ENCODE measurements around the gene AZGP1. TPM values are rescaled to one million over a fixed set of nuclear protein-coding genes. Genes with fewer than 3 reads are reported as not detected.

Gene AZGP1
- total and polyA plus RNA-seq, 2 of the 13 experiments (the other 11 are each of a cell fraction or from before 2014, with no cell fraction given): 93.8 to 229 TPM

- 0 out of 2 replicates have a peak, but pooled peaks have one; percentile 56 for TF ChIP-seq CSRNP1 (CRISPR knock-in tag; IDR thresholded peaks at IDR 0.05)
- peak; percentile 77; the same call in 1 of the 2 replicates for TF ChIP-seq MED13 (CRISPR knock-in tag; IDR thresholded peaks at IDR 0.05)
- no peak for TF ChIP-seq MBNL3 (CRISPR knock-in tag; conservative IDR thresholded peaks at IDR 0.05)
- TF ChIP-seq HBP1 (CRISPR knock-in tag; IDR thresholded peaks at IDR 0.05; ENCODE audit: low read depth): peak; percentile 66; the same call in 1 of the 2 replicates
- no peak for TF ChIP-seq ZNF34 (CRISPR knock-in tag; IDR thresholded peaks at IDR 0.05; ENCODE audit: borderline replicate concordance)
- peak; percentile 11; the same call in 1 of the 2 replicates for TF ChIP-seq NCOR1 (IDR thresholded peaks at IDR 0.05; ENCODE audit: borderline replicate concordance, low read length)
- no peak for TF ChIP-seq TCF7L2 (IDR thresholded peaks at IDR 0.05; ENCODE audit: low read depth, low read length)
- no peak for TF ChIP-seq ZNF326 (CRISPR knock-in tag; IDR thresholded peaks at IDR 0.05; ENCODE audit: borderline replicate concordance)
- TF ChIP-seq RNF219 (CRISPR knock-in tag; IDR thresholded peaks at IDR 0.05): no peak
- TF ChIP-seq MAFG (CRISPR knock-in tag; IDR thresholded peaks at IDR 0.05): no peak
- TF ChIP-seq ZMYM2 (CRISPR knock-in tag; IDR thresholded peaks at IDR 0.05): no peak
- no peak for TF ChIP-seq MYNN (CRISPR knock-in tag; IDR thresholded peaks at IDR 0.05; ENCODE audit: low read depth)
- TF ChIP-seq MTA3 (CRISPR knock-in tag; IDR thresholded peaks at IDR 0.05): no peak
- 0 out of 2 replicates have a peak, but pooled peaks have one; percentile 59 for TF ChIP-seq ZNF768 (CRISPR knock-in tag; IDR thresholded peaks at IDR 0.05)
- TF ChIP-seq ZGPAT (CRISPR knock-in tag; IDR thresholded peaks at IDR 0.05): peak; percentile 63; the same call in 1 of the 2 replicates
- TF ChIP-seq ZNF12 (CRISPR knock-in tag; IDR thresholded peaks at IDR 0.05): no peak
- TF ChIP-seq ZZZ3 (CRISPR knock-in tag; IDR thresholded peaks at IDR 0.05; ENCODE audit: borderline replicate concordance): no peak
- TF ChIP-seq SRY (CRISPR knock-in tag; IDR thresholded peaks at IDR 0.05): no peak
- TF ChIP-seq ZNF580 (CRISPR knock-in tag; IDR thresholded peaks at IDR 0.05; ENCODE audit: borderline replicate concordance, low read depth): 0 out of 2 replicates have a peak, but pooled peaks have one; percentile 18
- TF ChIP-seq ZNF547 (CRISPR knock-in tag; IDR thresholded peaks at IDR 0.05): no peak
- peak; percentile 28; the same call in 1 of the 2 replicates for TF ChIP-seq NKX3-1 (CRISPR knock-in tag; IDR thresholded peaks at IDR 0.05)
- TF ChIP-seq CBFB (CRISPR knock-in tag; IDR thresholded peaks at IDR 0.05): peak; percentile 45; the same call in 1 of the 2 replicates
Observed at GRCh38 chr7:100015232-100016214, 39.7 kb upstream of the AZGP1 start, which contains the start of gene ZKSCAN1 (continued).

Data from HepG2 (cell line).